OCI-LY1 (cell line): ENCODE data around the gene GNPTG.
A peak's percentile ranks its signal among the peaks of the same experiment; 100 is the strongest.

ENCODE experiments used
- H2AFZ ChIP-seq: fragments of 200-600 bp; sonication (generic), shearing (Covaris generic); 2 replicates; pipeline ENCODE4 v1.6.0; 2014; ENCODE audit warnings: antibody characterized with exemption, mild to moderate bottlenecking, low read length
- H3F3A ChIP-seq: fragments of 200-600 bp; sonication (generic), shearing (Covaris generic); 2 replicates; pipeline ENCODE4 v1.6.0; 2014; ENCODE audit warnings: mild to moderate bottlenecking, antibody characterized with exemption, low read length, moderate library complexity; ENCODE audit not compliant: insufficient read depth
- H3K27ac ChIP-seq: fragments of 200-600 bp; sonication (generic); 2 replicates; pipeline ENCODE4 v1.5.1; 2014; ENCODE audit warnings: low read length, mixed run types, mild to moderate bottlenecking, low read depth; ENCODE audit not compliant: poor library complexity, severe bottlenecking
- H3K27me3 ChIP-seq: fragments of 200-600 bp; sonication (generic); 2 replicates; pipeline ENCODE4 v1.6.0; 2014; ENCODE audit warnings: antibody characterized with exemption, mild to moderate bottlenecking, low read length, moderate library complexity; ENCODE audit not compliant: insufficient read depth
- H3K36me3 ChIP-seq: fragments of 200-600 bp; sonication (generic); 2 replicates; pipeline ENCODE4 v1.6.1; 2014; ENCODE audit warnings: mild to moderate bottlenecking, antibody characterized with exemption, low read length, moderate library complexity, mixed read lengths; ENCODE audit not compliant: insufficient read depth
- H3K4me1 ChIP-seq: fragments of 200-600 bp; sonication (generic); 2 replicates; pipeline ENCODE4 v1.5.1; 2014; ENCODE audit warnings: mild to moderate bottlenecking, low read length, moderate library complexity; ENCODE audit not compliant: insufficient read depth, severe bottlenecking
- H3K4me2 ChIP-seq: fragments of 200-600 bp; sonication (generic), shearing (Covaris generic); 2 replicates; pipeline ENCODE4 v1.6.1; 2014; ENCODE audit warnings: low read length
- H3K4me3 ChIP-seq: fragments of 200-600 bp; sonication (generic); 2 replicates; pipeline ENCODE4 v1.5.1; 2014; ENCODE audit warnings: low read length, low read depth, mild to moderate bottlenecking, mixed read lengths; ENCODE audit not compliant: poor library complexity, severe bottlenecking
- H3K79me2 ChIP-seq: fragments of 200-600 bp; shearing (Covaris generic); 2 replicates; pipeline ENCODE4 v1.6.1; 2016; ENCODE audit warnings: mixed run types, low read length, mixed read lengths; ENCODE audit not compliant: insufficient read depth
- H3K9ac ChIP-seq: fragments of 200-600 bp; sonication (generic), shearing (Covaris generic); 2 replicates; pipeline ENCODE4 v1.6.1; 2014; ENCODE audit warnings: mild to moderate bottlenecking, low read length, mixed read lengths
- H3K9me2 ChIP-seq: fragments of 200-600 bp; sonication (generic), shearing (Covaris generic); 2 replicates; pipeline ENCODE4 v1.6.1; 2014; ENCODE audit warnings: low read depth, mild to moderate bottlenecking, low read length, mixed read lengths
- H3K9me3 ChIP-seq: fragments of 200-600 bp; shearing (Covaris generic); 2 replicates; pipeline ENCODE4 v1.6.1; 2014; ENCODE audit warnings: low read length, mixed read lengths
- H4K20me1 ChIP-seq: fragments of 200-600 bp; sonication (generic), shearing (Covaris generic); 2 replicates; pipeline ENCODE4 v1.6.0; 2016; ENCODE audit warnings: mild to moderate bottlenecking, low read length; ENCODE audit not compliant: insufficient read depth
- EZH2 ChIP-seq: fragments of 200-600 bp; sonication (generic), shearing (Covaris generic); IDR thresholded peaks from 2 replicates; pipeline ENCODE4 v1.8.0; 2017; ENCODE audit warnings: borderline replicate concordance, mixed run types, mild to moderate bottlenecking, antibody characterized with exemption, low read length, moderate library complexity, mixed read lengths
- TF ChIP-seq, protein P1 (sequence below): fragments of 200-600 bp; sonication (generic), shearing (Covaris generic); IDR thresholded peaks from 2 replicates; pipeline ENCODE4 v1.5.1; 2017; ENCODE audit warnings: mild to moderate bottlenecking, antibody characterized with exemption, low read length, moderate library complexity, mixed read lengths

GNPTG gene

DNA sequence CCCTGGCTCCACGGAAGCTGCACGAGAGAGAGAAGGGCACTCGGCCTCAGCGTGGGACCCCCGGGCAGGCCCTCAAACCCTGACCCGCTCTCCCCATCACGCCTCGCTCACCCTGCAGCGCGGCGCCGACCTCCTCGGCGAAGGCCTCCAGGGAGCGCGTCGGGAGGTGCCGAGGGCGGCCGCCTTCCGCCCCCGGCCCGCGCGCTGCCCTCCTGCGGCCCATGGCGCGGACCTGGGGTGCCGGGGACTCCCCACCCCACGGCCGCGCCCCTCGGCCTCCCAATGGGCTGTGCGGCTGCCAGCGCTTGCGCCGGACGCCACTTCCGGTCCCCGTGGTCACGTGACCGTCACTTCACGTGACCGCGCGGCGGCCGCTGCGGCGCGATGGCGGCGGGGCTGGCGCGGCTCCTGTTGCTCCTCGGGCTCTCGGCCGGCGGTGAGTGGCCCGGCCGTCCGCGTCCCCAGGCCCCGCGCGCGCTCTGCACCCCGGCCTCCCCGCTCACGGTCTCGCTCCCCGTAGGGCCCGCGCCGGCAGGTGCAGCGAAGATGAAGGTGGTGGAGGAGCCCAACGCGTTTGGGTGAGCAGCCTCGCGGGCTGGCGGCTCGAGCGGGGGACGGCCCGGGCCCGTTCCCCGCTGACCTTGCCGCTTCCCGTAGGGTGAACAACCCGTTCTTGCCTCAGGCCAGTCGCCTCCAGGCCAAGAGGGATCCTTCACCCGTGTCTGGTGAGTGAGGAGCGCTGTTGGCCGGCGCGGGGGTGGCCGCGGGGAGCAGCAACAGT is at the start of gene GNPTG, which contains the start of gene TSR3:
TSS of gene GNPTG (plus strand) at position 350 of the 781 bp plus-strand sequence. CDS start at position 385, 35 bp downstream.
TSS of gene TSR3 (minus strand) at position 297 of the 781 bp plus-strand sequence. CDS start at position 223, 74 bp downstream.
- Histone ChIP-seq H3K4me3 (peak within 1 kb of the TSS; percentile 91), H3K79me2 (0 out of 2 replicates have a peak, but pooled peaks cover 7% of the 10 kb centered on the region), H4K20me1 (no peaks in the 10 kb centered on the region), H3F3A (no peaks in the 10 kb centered on the region), H3K27me3 (no peaks in the 10 kb centered on the region), H3K9ac (peak within 1 kb of the TSS; percentile 84), H2AFZ (no peak within 1 kb of the TSS), H3K36me3 (peaks cover 19% of the 10 kb centered on the region), H3K4me1 (peaks cover 31% of the 10 kb centered on the region), H3K9me3 (no peaks in the 10 kb centered on the region), H3K4me2 (peak within 1 kb of the TSS; percentile 92), H3K27ac (no peak within 1 kb of the TSS), H3K9me2 (no peaks in the 10 kb centered on the region)
- TF ChIP-seq, protein P1, sequence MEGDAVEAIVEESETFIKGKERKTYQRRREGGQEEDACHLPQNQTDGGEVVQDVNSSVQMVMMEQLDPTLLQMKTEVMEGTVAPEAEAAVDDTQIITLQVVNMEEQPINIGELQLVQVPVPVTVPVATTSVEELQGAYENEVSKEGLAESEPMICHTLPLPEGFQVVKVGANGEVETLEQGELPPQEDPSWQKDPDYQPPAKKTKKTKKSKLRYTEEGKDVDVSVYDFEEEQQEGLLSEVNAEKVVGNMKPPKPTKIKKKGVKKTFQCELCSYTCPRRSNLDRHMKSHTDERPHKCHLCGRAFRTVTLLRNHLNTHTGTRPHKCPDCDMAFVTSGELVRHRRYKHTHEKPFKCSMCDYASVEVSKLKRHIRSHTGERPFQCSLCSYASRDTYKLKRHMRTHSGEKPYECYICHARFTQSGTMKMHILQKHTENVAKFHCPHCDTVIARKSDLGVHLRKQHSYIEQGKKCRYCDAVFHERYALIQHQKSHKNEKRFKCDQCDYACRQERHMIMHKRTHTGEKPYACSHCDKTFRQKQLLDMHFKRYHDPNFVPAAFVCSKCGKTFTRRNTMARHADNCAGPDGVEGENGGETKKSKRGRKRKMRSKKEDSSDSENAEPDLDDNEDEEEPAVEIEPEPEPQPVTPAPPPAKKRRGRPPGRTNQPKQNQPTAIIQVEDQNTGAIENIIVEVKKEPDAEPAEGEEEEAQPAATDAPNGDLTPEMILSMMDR, result no peak
- TF ChIP-seq EZH2, result no peak

DNA sequence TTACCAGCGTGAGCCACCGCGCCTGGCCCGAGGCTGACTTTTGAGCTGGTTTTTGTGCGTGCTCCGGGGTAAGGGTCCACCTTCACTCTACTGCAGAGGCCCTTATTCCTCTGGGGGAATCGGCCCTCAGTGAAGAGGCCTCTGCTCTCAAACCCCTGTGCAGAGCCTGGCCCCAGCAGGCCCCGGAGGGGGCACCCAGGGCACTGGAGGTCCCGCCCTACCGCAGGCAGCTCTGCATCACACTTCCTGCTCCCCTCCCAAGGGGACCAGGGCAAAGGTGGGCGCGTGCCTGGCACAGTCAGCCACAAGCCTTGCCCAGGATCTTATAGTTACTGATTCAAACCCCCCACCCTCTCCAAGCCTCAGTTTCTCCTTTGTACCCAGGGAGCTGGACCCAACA is 45.9 kb upstream of the GNPTG start:
- Histone ChIP-seq H3K27me3 (no peaks in the 10 kb centered on the region), H3K79me2 (peaks cover 10% of the 10 kb centered on the region), H3K9me2 (no peaks in the 10 kb centered on the region), H3K9me3 (no peaks in the 10 kb centered on the region), H3K27ac (no peak overlapping the region), H2AFZ (no peak overlapping the region), H4K20me1 (no peaks in the 10 kb centered on the region), H3K4me3 (no peak overlapping the region), H3F3A (no peaks in the 10 kb centered on the region), H3K4me1 (peaks cover 12% of the 10 kb centered on the region), H3K4me2 (no peak overlapping the region), H3K36me3 (no peaks in the 10 kb centered on the region), H3K9ac (no peak overlapping the region)
- no peak for TF ChIP-seq EZH2
- TF ChIP-seq, protein P1, result no peak

DNA sequence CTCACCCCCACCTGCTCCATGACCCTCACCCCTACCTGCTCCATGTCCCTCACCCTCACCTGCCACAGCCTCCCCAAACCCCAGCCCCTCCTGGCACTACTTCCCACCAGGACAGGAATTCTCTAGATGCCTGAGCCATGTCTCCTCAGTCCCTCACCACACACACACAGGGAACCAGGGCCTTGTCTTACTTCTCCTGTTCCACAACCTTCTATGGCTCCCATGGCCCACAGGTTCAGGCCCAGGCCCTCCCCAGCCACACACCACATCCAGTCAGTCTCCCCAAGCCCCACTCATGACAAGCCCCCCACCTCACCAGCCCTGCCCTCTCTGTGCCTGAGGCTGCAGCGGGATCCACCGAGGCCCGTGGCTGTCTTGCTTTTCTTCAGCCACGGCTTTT is 45.4 kb upstream of the GNPTG start:
- Histone ChIP-seq H2AFZ (no peak overlapping the region), H3K36me3 (peaks cover 4% of the 10 kb centered on the region; the same call in 1 of the 2 replicates), H3F3A (no peaks in the 10 kb centered on the region), H3K27me3 (no peaks in the 10 kb centered on the region), H3K4me2 (no peak overlapping the region), H3K4me1 (peaks cover 17% of the 10 kb centered on the region), H4K20me1 (no peaks in the 10 kb centered on the region), H3K9me3 (no peaks in the 10 kb centered on the region), H3K9ac (no peak overlapping the region), H3K27ac (no peak overlapping the region), H3K4me3 (no peak overlapping the region), H3K79me2 (peaks cover 15% of the 10 kb centered on the region), H3K9me2 (no peaks in the 10 kb centered on the region)
- TF ChIP-seq EZH2, result no peak
- TF ChIP-seq, protein P1, result no peak
